HCT116 (cell line): ENCODE results near the gene TESPA1. TPM values are rescaled to one million over a fixed set of nuclear protein-coding genes. Genes with fewer than 3 reads are reported as not detected.

Experiments used
- ATAC-seq: fragments of 200-7000 bp; cut with Tn5 transposase; 2 replicates; pipeline ENCODE4 v1.9.1; 2020; ENCODE audit warnings: mild to moderate bottlenecking, moderate library complexity
- BruUV-seq: library from RNA; stranded (reverse); fragments of 400-500 nt; replicated peaks from 2 replicates; lab custom pipeline; 2021; lab: Mats Ljungman, UMichigan
- CTCF ChIA-PET: fragments of 300-600 bp; sonication (Branson Sonifier 250); formaldehyde crosslinking; loops from one replicate; lab custom pipeline; 2021; ENCODE audit warnings: antibody characterized with exemption; lab: Charles Lee
- POLR2A ChIA-PET: fragments of 300-600, 350-600 bp; sonication (Branson Sonifier 250); formaldehyde crosslinking; loops from one replicate; lab custom pipeline; 2021; ENCODE audit warnings: antibody characterized with exemption; lab: Charles Lee
- RAD21 ChIA-PET, 2 experiments: fragments of 300-600 bp; sonication (Branson Sonifier 250); formaldehyde crosslinking; loops; one replicate each; lab custom pipeline; 2023; ENCODE audit warnings: low total read pairs in 2 of 2; ENCODE audit not compliant: uncharacterized antibody in 2 of 2, unreplicated experiment in 2 of 2, low non-redundant PET in 1 of 2; lab: Charles Lee
- DNase-seq: peaks from one replicate; pipeline ENCODE4 v3.0.0-alpha.2; 2010; ENCODE audit warnings: low read depth, low spot score
- H2AFZ ChIP-seq: fragments of 200-600 bp; shearing (Covaris generic), sonication (generic); 2 replicates; pipeline ENCODE4 v1.6.1; 2017; ENCODE audit warnings: low read depth, mixed run types, mixed read lengths, antibody characterized with exemption, low read length; ENCODE audit not compliant: poor library complexity, severe bottlenecking
- H3K27ac ChIP-seq: 2 replicates; pipeline ENCODE4 v1.5.1; 2012; ENCODE audit warnings: low read depth, low read length
- H3K27me3 ChIP-seq: fragments of 200-600 bp; sonication (generic); 2 replicates; pipeline ENCODE4 v1.6.1; 2016; ENCODE audit warnings: mixed run types, low read length, mixed read lengths; ENCODE audit not compliant: insufficient read depth
- H3K36me3 ChIP-seq, 2 experiments: fragments of 200-500 bp in 1 of 2; fragments of 200-600 bp in 1 of 2; sonication (Bioruptor generic) in 1 of 2; sonication (generic) in 1 of 2; 2 replicates each; pipeline versions ENCODE4 v1.5.1 to v1.6.1; 2014 to 2016; ENCODE audit warnings: low read length in 2 of 2, inconsistent platforms in 1 of 2, mixed read lengths in 1 of 2, mixed run types in 1 of 2; ENCODE audit not compliant: insufficient read depth in 2 of 2, control insufficient read depth in 1 of 2
- H3K4me1 ChIP-seq, 2 experiments: fragments of 200-600 bp in 1 of 2; sonication (generic) in 1 of 2; 2 replicates each; pipeline versions ENCODE4 v1.5.1 to v1.6.1; 2012 to 2017; ENCODE audit warnings: low read length in 2 of 2, inconsistent platforms in 1 of 2, mild to moderate bottlenecking in 1 of 2, mixed read lengths in 1 of 2, mixed run types in 1 of 2, moderate library complexity in 1 of 2; ENCODE audit not compliant: insufficient read depth in 2 of 2, control insufficient read depth in 1 of 2
- H3K4me2 ChIP-seq: fragments of 200-600 bp; sonication (generic); 2 replicates; pipeline ENCODE4 v1.6.1; 2017; ENCODE audit warnings: mixed run types, low read length, mixed read lengths
- H3K4me3 ChIP-seq, 2 experiments: fragments of 200-600 bp in 1 of 2; sonication (generic) in 1 of 2; replicated peaks in 1 of 2; 2 replicates each; pipeline ENCODE4 v1.5.1; 2011 to 2016; ENCODE audit warnings: low read length in 2 of 2, control low read depth in 1 of 2, low read depth in 1 of 2, mild to moderate bottlenecking in 1 of 2, mixed read lengths in 1 of 2, mixed run types in 1 of 2
- H3K79me2 ChIP-seq: fragments of 200-600 bp; sonication (generic); 2 replicates; pipeline ENCODE4 v1.6.1; 2017; ENCODE audit warnings: mild to moderate bottlenecking, mixed run types, low read length, moderate library complexity, mixed read lengths; ENCODE audit not compliant: insufficient read depth
- H3K9ac ChIP-seq: fragments of 200-600 bp; sonication (generic); 2 replicates; pipeline ENCODE4 v1.6.1; 2016; ENCODE audit warnings: low read length, mixed read lengths
- H3K9me2 ChIP-seq: fragments of 200-600 bp; sonication (generic), shearing (Covaris generic); 2 replicates; pipeline ENCODE4 v1.6.1; 2017; ENCODE audit warnings: mixed run types, mild to moderate bottlenecking, moderate library complexity; ENCODE audit not compliant: insufficient read depth
- H3K9me3 ChIP-seq, 2 experiments: fragments of 200-500 bp in 1 of 2; fragments of 200-600 bp in 1 of 2; sonication (Bioruptor generic) in 1 of 2; sonication (generic) in 1 of 2; 2 replicates each; pipeline ENCODE4 v1.6.1; 2014 to 2017; ENCODE audit warnings: low read length in 2 of 2, mixed read lengths in 2 of 2, inconsistent platforms in 1 of 2, low read depth in 1 of 2, mild to moderate bottlenecking in 1 of 2, mixed run types in 1 of 2, moderate library complexity in 1 of 2; ENCODE audit not compliant: control insufficient read depth in 1 of 2, insufficient read depth in 1 of 2
- H4K20me1 ChIP-seq: fragments of 200-600 bp; sonication (generic), shearing (Covaris generic); 2 replicates; pipeline ENCODE4 v1.6.1; 2017; ENCODE audit warnings: mixed run types, mild to moderate bottlenecking, moderate library complexity; ENCODE audit not compliant: insufficient read depth
- CBX3 ChIP-seq: IDR thresholded peaks from 2 replicates; pipeline ENCODE4 v1.6.1; 2012; ENCODE audit warnings: low read depth
- EGR1 ChIP-seq: IDR thresholded peaks from 2 replicates; pipeline ENCODE4 v1.6.1; 2012; ENCODE audit warnings: low read depth
- EZH2 ChIP-seq: fragments of 200-600 bp; sonication (generic); IDR thresholded peaks from 2 replicates; pipeline ENCODE4 v1.6.1; 2017; ENCODE audit warnings: antibody characterized with exemption, mixed run types
- FOSL1 ChIP-seq: IDR thresholded peaks from 2 replicates; pipeline ENCODE4 v1.6.1; 2012; ENCODE audit warnings: low read depth
- JUND ChIP-seq: IDR thresholded peaks from 2 replicates; pipeline ENCODE4 v1.6.1; 2012
- RAD21 ChIP-seq: IDR thresholded peaks from 2 replicates; pipeline ENCODE4 v1.6.1; 2012; ENCODE audit warnings: low read depth, mild to moderate bottlenecking
- SIN3A ChIP-seq: IDR thresholded peaks from 2 replicates; pipeline ENCODE4 v1.6.1; 2012; ENCODE audit warnings: low read depth
- SP1 ChIP-seq: IDR thresholded peaks from 2 replicates; pipeline ENCODE4 v1.6.1; 2012; ENCODE audit warnings: low read depth
- TCF7L2 ChIP-seq: IDR thresholded peaks from 2 replicates; pipeline ENCODE4 v1.7.0; 2011; ENCODE audit warnings: borderline replicate concordance, inconsistent platforms; ENCODE audit not compliant: insufficient read depth, insufficient read length; ENCODE audit errors: extremely low read depth
- YY1 ChIP-seq: IDR thresholded peaks from 2 replicates; pipeline ENCODE4 v1.6.1; 2011; ENCODE audit warnings: low read length, low read depth, moderate library complexity, mild to moderate bottlenecking; ENCODE audit not compliant: insufficient replicate concordance; ENCODE audit errors: extremely low read depth
- ZBTB33 ChIP-seq: IDR thresholded peaks from 2 replicates; pipeline ENCODE4 v1.6.1; 2011; ENCODE audit warnings: mild to moderate bottlenecking, low read length, moderate library complexity; ENCODE audit not compliant: insufficient replicate concordance; ENCODE audit errors: extremely low read depth
- ZFX ChIP-seq: fragments of 450-650 bp; IDR thresholded peaks from 2 replicates; pipeline ENCODE4 v1.6.1; 2017
- ZNF274 ChIP-seq: fragments of 200-500 bp; sonication (Bioruptor generic); IDR thresholded peaks from 2 replicates; pipeline ENCODE4 v1.6.1; 2014; ENCODE audit warnings: mild to moderate bottlenecking, low read depth, low read length, inconsistent platforms
- intact Hi-C: fragments of 100-400 bp; cut with micrococcal nuclease; formaldehyde crosslinking; loops from 2 replicates; pipeline ENCODE4 v1.10.0; 2022
- total RNA-seq: library from RNA; stranded (reverse); gene quantifications from one replicate; pipeline ENCODE4 v1.2.1, GENCODE V29; 2021; ENCODE audit not compliant: unreplicated experiment
- TF ChIP-seq, protein P1 (sequence below): IDR thresholded peaks from 2 replicates; pipeline ENCODE4 v1.6.1; 2012

Gene TESPA1
- total RNA-seq, 1 experiment from 2014 or later, result 0.27 TPM

DNA sequence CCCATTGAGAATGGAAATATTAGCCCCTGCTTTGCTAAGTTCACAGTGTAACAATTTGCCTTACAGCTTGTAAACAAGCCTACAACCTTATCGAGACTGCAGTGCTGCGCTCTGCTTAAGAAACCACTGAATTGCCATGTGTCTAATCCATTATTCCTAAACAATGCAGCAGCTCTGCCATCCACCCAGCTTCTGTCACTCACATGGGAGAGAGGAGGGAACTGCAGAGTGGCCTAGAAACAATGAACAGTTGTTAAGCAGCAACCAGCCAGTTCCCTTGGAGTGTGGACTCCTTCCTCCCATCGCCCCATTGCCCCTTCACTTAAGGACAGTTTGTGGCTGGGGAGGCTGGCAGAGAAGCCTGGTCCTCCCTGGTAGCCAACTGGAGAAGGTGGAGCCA lies 42.9 kb downstream of the TESPA1 start:
- RAD21 ChIA-PET, result no interaction called here
- no peak for TF ChIP-seq EZH2
- TF ChIP-seq SP1, result no peak
- TF ChIP-seq, protein P1, sequence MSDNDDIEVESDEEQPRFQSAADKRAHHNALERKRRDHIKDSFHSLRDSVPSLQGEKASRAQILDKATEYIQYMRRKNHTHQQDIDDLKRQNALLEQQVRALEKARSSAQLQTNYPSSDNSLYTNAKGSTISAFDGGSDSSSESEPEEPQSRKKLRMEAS, result no peak
- no peak for TF ChIP-seq EGR1
- TF ChIP-seq RAD21, result no peak
- no peak for TF ChIP-seq TCF7L2
- TF ChIP-seq ZBTB33, result no peak
- TF ChIP-seq ZFX, result no peak
- no peak for TF ChIP-seq YY1
- TF ChIP-seq JUND, result no peak
- no peak for TF ChIP-seq SIN3A
- no peak for TF ChIP-seq CBX3
- no peak for TF ChIP-seq FOSL1
- no peak for TF ChIP-seq ZNF274
- no peaks in the 10 kb centered on the region for H4K20me1 ChIP-seq
- H3K27me3 ChIP-seq, result 0 out of 2 replicates have a peak, but pooled peaks cover 2% of the 10 kb centered on the region
- no peak overlapping the region for H3K4me3 ChIP-seq
- CTCF ChIA-PET, result no interaction called here
- no peaks in the 10 kb centered on the region for H3K9me2 ChIP-seq
- POLR2A ChIA-PET, result no interaction called here
- no peaks in the 10 kb centered on the region for H3K9me3 ChIP-seq
- ATAC-seq (no peak), DNase-seq (no peak)
- no peak overlapping the region for H2AFZ ChIP-seq
- H3K36me3 ChIP-seq, result no peaks in the 10 kb centered on the region
- H3K4me2 ChIP-seq, result no peak overlapping the region
- H3K4me1 ChIP-seq, result peaks cover 0 to 2% of the 10 kb centered on the region in 2 experiments; a peak in 1 of 4 replicates
- H3K79me2 ChIP-seq, result no peaks in the 10 kb centered on the region
- H3K9ac ChIP-seq, result no peak overlapping the region
- no peak overlapping the region for H3K27ac ChIP-seq
- no TSS peak for BruUV-seq
- intact Hi-C loops, result no loop called here
